Neural cell (in vitro differentiated cells): ENCODE data around the gene ATG2A. TPM values are rescaled to one million over a fixed set of nuclear protein-coding genes. Genes with fewer than 3 reads are reported as not detected.

Experiments
- H2AFZ ChIP-seq: fragments of 200-600, 300-800 bp; sonication (generic), shearing (Covaris generic); 2 replicates; pipeline ENCODE4 v1.6.0; 2014; ENCODE audit warnings: low read depth, mild to moderate bottlenecking, antibody characterized with exemption, low read length, moderate library complexity
- H3F3A ChIP-seq: fragments of 200-600 bp; shearing (Covaris generic); 2 replicates; pipeline ENCODE4 v1.6.1; 2016; ENCODE audit warnings: mild to moderate bottlenecking, moderate library complexity, mixed read lengths, antibody characterized with exemption, low read length; ENCODE audit not compliant: insufficient read depth, poor library complexity, severe bottlenecking
- H3K27ac ChIP-seq: fragments of 200-600, 300-800 bp; sonication (generic), shearing (Covaris generic); 2 replicates; pipeline ENCODE4 v1.5.1; 2014; ENCODE audit warnings: mild to moderate bottlenecking, low read length, moderate library complexity
- H3K27me3 ChIP-seq: fragments of 300-800, 200-600 bp; sonication (generic), shearing (Covaris generic); 2 replicates; pipeline ENCODE4 v1.6.0; 2014; ENCODE audit warnings: mild to moderate bottlenecking, low read depth, low read length, moderate library complexity; ENCODE audit not compliant: insufficient read depth
- H3K36me3 ChIP-seq: fragments of 300-800, 200-600 bp; sonication (generic), shearing (Covaris generic); 2 replicates; pipeline ENCODE4 v1.5.1; 2014; ENCODE audit warnings: mild to moderate bottlenecking, antibody characterized with exemption, low read length, moderate library complexity; ENCODE audit not compliant: insufficient read depth
- H3K4me2 ChIP-seq: fragments of 300-800, 200-600 bp; sonication (generic), shearing (Covaris generic); 2 replicates; pipeline ENCODE4 v1.6.0; 2014; ENCODE audit warnings: mild to moderate bottlenecking, low read length
- H3K4me3 ChIP-seq: fragments of 300-800, 200-600 bp; sonication (generic), shearing (Covaris generic); 2 replicates; pipeline ENCODE4 v1.5.1; 2014; ENCODE audit warnings: mild to moderate bottlenecking, low read length, moderate library complexity
- H3K79me2 ChIP-seq: fragments of 200-600 bp; shearing (Covaris generic); replicated peaks from 2 replicates; pipeline ENCODE4 v1.6.0; 2014; ENCODE audit warnings: mild to moderate bottlenecking, low read length, moderate library complexity; ENCODE audit not compliant: insufficient read depth
- H3K9ac ChIP-seq: fragments of 300-800, 200-600 bp; sonication (generic), shearing (Covaris generic); 2 replicates; pipeline ENCODE4 v1.6.1; 2016; ENCODE audit warnings: mild to moderate bottlenecking, low read length, mixed read lengths
- H3K9me2 ChIP-seq: fragments of 200-600 bp; shearing (Covaris generic); 2 replicates; pipeline ENCODE4 v1.6.1; 2016; ENCODE audit warnings: mild to moderate bottlenecking, low read length, mixed read lengths; ENCODE audit not compliant: insufficient read depth
- H3K9me3 ChIP-seq: fragments of 200-600, 300-800 bp; sonication (generic), shearing (Covaris generic); 2 replicates; pipeline ENCODE4 v1.6.1; 2016; ENCODE audit warnings: mild to moderate bottlenecking, mixed run types, low read length, moderate library complexity, mixed read lengths
- H4K20me1 ChIP-seq: fragments of 200-600 bp; shearing (Covaris generic); 2 replicates; pipeline ENCODE4 v1.6.1; 2016; ENCODE audit warnings: mild to moderate bottlenecking, mixed run types; ENCODE audit not compliant: insufficient read depth
- CTCF ChIP-seq: fragments of 450-650 bp; IDR thresholded peaks from 2 replicates; pipeline ENCODE4 v1.5.1; 2014; ENCODE audit warnings: antibody characterized with exemption, mild to moderate bottlenecking, moderate library complexity; ENCODE audit not compliant: poor library complexity, severe bottlenecking
- EP300 ChIP-seq: fragments of 450-650 bp; conservative IDR thresholded peaks from 2 replicates; pipeline ENCODE4 v1.6.1; 2014; ENCODE audit warnings: antibody characterized with exemption, mild to moderate bottlenecking, moderate library complexity; ENCODE audit not compliant: poor library complexity, severe bottlenecking
- EZH2 ChIP-seq: fragments of 200-600, 300-800 bp; shearing (Covaris generic), sonication (generic); IDR thresholded peaks from 2 replicates; pipeline ENCODE4 v1.6.1; 2014; ENCODE audit warnings: antibody characterized with exemption, low read length, borderline replicate concordance, mild to moderate bottlenecking; ENCODE audit not compliant: insufficient read depth, poor library complexity, severe bottlenecking
- MXI1 ChIP-seq: fragments of 450-650 bp; conservative IDR thresholded peaks from 2 replicates; pipeline ENCODE4 v1.6.1; 2014; ENCODE audit warnings: antibody characterized with exemption, mild to moderate bottlenecking; ENCODE audit not compliant: poor library complexity, severe bottlenecking
- POLR2AphosphoS5 ChIP-seq: IDR thresholded peaks from 2 replicates; pipeline ENCODE4 v1.6.1; 2012
- RAD21 ChIP-seq: fragments of 450-650 bp; conservative IDR thresholded peaks from 2 replicates; pipeline ENCODE4 v1.6.1; 2014; ENCODE audit warnings: antibody characterized with exemption, mild to moderate bottlenecking, moderate library complexity
- REST ChIP-seq: IDR thresholded peaks from 2 replicates; pipeline ENCODE4 v1.6.1; 2012; ENCODE audit warnings: borderline replicate concordance
- SMC3 ChIP-seq: fragments of 450-650 bp; conservative IDR thresholded peaks from 2 replicates; pipeline ENCODE4 v1.6.1; 2014; ENCODE audit warnings: antibody characterized with exemption, mild to moderate bottlenecking, moderate library complexity; ENCODE audit not compliant: poor library complexity
- TAF1 ChIP-seq: IDR thresholded peaks from 2 replicates; pipeline ENCODE4 v1.6.1; 2012; ENCODE audit warnings: low read depth
- polyA plus RNA-seq: library from polyadenylated mRNA; depleted of rRNA; stranded (reverse); fragments of >200 nt; gene quantifications from 2 replicates; pipeline ENCODE4 v1.2.3, GENCODE V29; 2014

The ATG2A gene
- polyA plus RNA-seq, 1 donor from 2014 or later = 7.5 TPM

DNA sequence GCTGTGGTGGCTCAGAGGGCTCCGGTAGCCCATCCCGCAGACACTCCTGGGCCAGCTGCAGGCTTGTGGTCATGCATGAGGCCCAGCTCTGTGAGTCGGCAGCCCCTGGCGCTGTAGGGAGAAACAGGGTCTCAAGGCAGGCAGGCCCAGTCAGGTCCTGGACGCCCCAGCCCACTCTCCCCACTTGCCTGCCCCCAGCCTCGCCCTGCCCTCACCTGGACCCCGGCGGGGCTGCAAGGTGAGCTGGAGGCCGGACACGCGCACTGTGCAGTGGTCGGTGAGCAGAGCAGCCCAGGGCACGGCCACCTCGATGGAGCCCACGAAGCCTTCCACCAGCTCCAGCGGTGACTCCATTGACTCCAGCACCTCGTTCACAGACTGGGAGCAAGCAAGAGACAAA is 2.9 kb downstream of the ATG2A start:
- H3K9me3 ChIP-seq = no peaks in the 10 kb centered on the region
- H3K9ac ChIP-seq = no peak overlapping the region
- TF ChIP-seq EZH2 = no peak
- TF ChIP-seq CTCF = no peak
- TF ChIP-seq MXI1 = no peak
- TF ChIP-seq RAD21 = no peak
- no peaks in the 10 kb centered on the region for H4K20me1 ChIP-seq
- no peaks in the 10 kb centered on the region for H3K36me3 ChIP-seq
- H3K4me3 ChIP-seq = no peak overlapping the region
- H3K27me3 ChIP-seq = no peaks in the 10 kb centered on the region
- H3K9me2 ChIP-seq = no peaks in the 10 kb centered on the region
- H2AFZ ChIP-seq = no peak overlapping the region
- H3K27ac ChIP-seq = no peak overlapping the region
- peaks cover 7% of the 10 kb centered on the region for H3K79me2 ChIP-seq
- no peak overlapping the region for H3K4me2 ChIP-seq
- no peaks in the 10 kb centered on the region for H3F3A ChIP-seq

DNA sequence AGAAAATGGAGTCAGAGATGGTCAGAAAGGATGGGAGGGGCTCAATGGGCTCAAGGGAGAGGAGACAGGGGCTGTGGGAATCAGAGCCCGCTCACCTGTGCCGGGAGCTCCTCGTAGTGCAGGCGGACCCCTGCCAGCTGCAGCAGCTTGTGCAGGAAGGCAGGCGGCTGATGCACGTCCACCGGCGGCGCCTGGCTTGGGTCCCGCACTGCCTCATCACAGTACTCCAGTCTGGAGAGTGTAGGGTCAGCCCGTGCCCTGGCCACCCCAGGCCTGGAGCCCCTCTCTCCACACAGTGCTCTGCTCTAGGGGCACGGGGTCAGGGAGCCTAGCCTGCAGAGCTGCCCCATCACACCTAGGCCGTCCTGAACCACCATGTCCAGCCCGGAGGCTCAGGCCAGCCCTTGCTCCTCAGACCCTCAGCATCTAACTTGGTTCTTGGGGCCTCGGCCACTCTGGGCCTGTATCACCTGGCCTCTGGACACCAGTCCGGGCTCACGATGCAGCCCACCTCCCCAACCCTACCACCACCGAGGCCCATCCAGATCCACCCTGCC is 3.8 kb downstream of the ATG2A start:
- Histone ChIP-seq H3F3A (no peaks in the 10 kb centered on the region), H3K9ac (no peak overlapping the region), H4K20me1 (no peaks in the 10 kb centered on the region), H3K9me2 (no peaks in the 10 kb centered on the region), H3K36me3 (no peaks in the 10 kb centered on the region), H3K9me3 (no peaks in the 10 kb centered on the region), H3K79me2 (peaks cover 7% of the 10 kb centered on the region), H2AFZ (no peak overlapping the region), H3K27ac (no peak overlapping the region), H3K4me3 (no peak overlapping the region), H3K27me3 (no peaks in the 10 kb centered on the region), H3K4me2 (no peak overlapping the region)
- TF ChIP-seq REST = no peak
- TF ChIP-seq MXI1 = no peak
- TF ChIP-seq EZH2 = no peak
- no peak for TF ChIP-seq TAF1
- no peak for TF ChIP-seq POLR2AphosphoS5
- TF ChIP-seq SMC3 = no peak
- TF ChIP-seq RAD21 = no peak
- no peak for TF ChIP-seq CTCF
- TF ChIP-seq EP300 = no peak
